ENCODE measurements around the gene DBI. TPM values are rescaled to one million over a fixed set of nuclear protein-coding genes. Genes with fewer than 3 reads are reported as not detected.

The DBI gene
- total and polyA plus RNA-seq, 2 of the 13 experiments (the other 11 are each of a cell fraction or from before 2014, with no cell fraction given): 330 to 659 TPM

- TF ChIP-seq RXRB (CRISPR knock-in tag; IDR thresholded peaks at IDR 0.05; ENCODE audit: borderline replicate concordance) (peak; percentile 95), NFAT5 (CRISPR knock-in tag; IDR thresholded peaks at IDR 0.05) (no peak), GLI4 (CRISPR knock-in tag; IDR thresholded peaks at IDR 0.05; ENCODE audit: borderline replicate concordance) (peak; percentile 6; the same call in 1 of the 2 replicates), HDAC6 (IDR thresholded peaks at IDR 0.05; ENCODE audit: low read depth, low read length) (no peak), ZNF563 (CRISPR knock-in tag; IDR thresholded peaks at IDR 0.05) (no peak), ZNF569 (CRISPR knock-in tag; IDR thresholded peaks at IDR 0.05; ENCODE audit: borderline replicate concordance) (no peak), SALL1 (CRISPR knock-in tag; IDR thresholded peaks at IDR 0.05) (no peak; the same call in 1 of the 2 replicates), SP140L (CRISPR knock-in tag; IDR thresholded peaks at IDR 0.05; ENCODE audit: borderline replicate concordance) (no peak), U2AF1 (optimal IDR thresholded peaks at IDR 0.05; ENCODE audit: low read depth, low read length) (no peak), DDIT3 (CRISPR knock-in tag; IDR thresholded peaks at IDR 0.05) (no peak), ZNF468 (CRISPR knock-in tag; IDR thresholded peaks at IDR 0.05) (no peak), RORA (CRISPR knock-in tag; IDR thresholded peaks at IDR 0.05) (no peak), ZMYM4 (CRISPR knock-in tag; IDR thresholded peaks at IDR 0.05) (no peak), PHF21A (CRISPR knock-in tag; IDR thresholded peaks at IDR 0.05) (no peak; the same call in 1 of the 2 replicates), IKZF4 (CRISPR knock-in tag; IDR thresholded peaks at IDR 0.05; ENCODE audit: borderline replicate concordance, low read depth, not compliant biosample characterization) (no peak), HOXA3 (CRISPR knock-in tag; IDR thresholded peaks at IDR 0.05) (peak; percentile 65), TOPORS (CRISPR knock-in tag; IDR thresholded peaks at IDR 0.05) (no peak), ZNF121 (CRISPR knock-in tag; IDR thresholded peaks at IDR 0.05) (peak; percentile 29; the same call in 1 of the 2 replicates), SRSF1 (optimal IDR thresholded peaks at IDR 0.05; ENCODE audit: low read depth, low read length) (no peak), TFDP2 (CRISPR knock-in tag; IDR thresholded peaks at IDR 0.05) (peak; percentile 68; the same call in 1 of the 2 replicates), ZNF710 (CRISPR knock-in tag; IDR thresholded peaks at IDR 0.05; ENCODE audit: borderline replicate concordance) (no peak), CCDC6 (CRISPR knock-in tag; IDR thresholded peaks at IDR 0.05) (0 out of 2 replicates have a peak, but pooled peaks have one; percentile 42)
These were observed 809 bp downstream of the DBI start (continued) for GRCh38 chr2:119367472-119368099.

Data from HepG2 (cell line).